HEK293 (cell line): ENCODE data around the gene HOXA10.

Source experiments
- HOXC10 ChIP-seq: sonication (generic); formaldehyde crosslinking; IDR thresholded peaks from 2 replicates; pipeline ENCODE4 v1.8.1; 2023; ENCODE audit warnings: mild to moderate bottlenecking, missing genetic modification reagents
- KLF17 ChIP-seq: fragments of 450-650 bp; formaldehyde crosslinking; IDR thresholded peaks from 2 replicates; pipeline ENCODE4 v1.5.1; 2016; ENCODE audit warnings: missing biosample characterization, missing genetic modification characterization
- WT1 ChIP-seq: fragments of 450-650 bp; formaldehyde crosslinking; IDR thresholded peaks from 2 replicates; pipeline ENCODE4 v1.5.1; 2016; ENCODE audit warnings: missing biosample characterization, missing genetic modification characterization
- ZBTB6 ChIP-seq: fragments of 450-650 bp; formaldehyde crosslinking; IDR thresholded peaks from 2 replicates; pipeline ENCODE4 v1.5.1; 2017; ENCODE audit warnings: missing biosample characterization, missing genetic modification characterization
- ZBTB7A ChIP-seq: fragments of 450-650 bp; formaldehyde crosslinking; IDR thresholded peaks from 2 replicates; pipeline ENCODE4 v1.5.1; 2016; ENCODE audit warnings: low read depth, missing biosample characterization, missing genetic modification characterization
- ZBTB8A ChIP-seq: fragments of 450-650 bp; formaldehyde crosslinking; IDR thresholded peaks from 2 replicates; pipeline ENCODE4 v1.5.1; 2016; ENCODE audit warnings: missing biosample characterization, missing genetic modification characterization
- ZNF132 ChIP-seq: fragments of 450-650 bp; formaldehyde crosslinking; IDR thresholded peaks from 2 replicates; pipeline ENCODE4 v1.5.1; 2017; ENCODE audit warnings: missing biosample characterization, missing genetic modification characterization, borderline replicate concordance
- ZNF138 ChIP-seq: fragments of 450-650 bp; formaldehyde crosslinking; IDR thresholded peaks from 2 replicates; pipeline ENCODE4 v1.5.1; 2016; ENCODE audit warnings: missing biosample characterization, missing genetic modification characterization, borderline replicate concordance
- ZNF146 ChIP-seq: fragments of 450-650 bp; formaldehyde crosslinking; IDR thresholded peaks from 2 replicates; pipeline ENCODE4 v1.5.1; 2016; ENCODE audit warnings: missing biosample characterization, missing genetic modification characterization
- ZNF223 ChIP-seq: fragments of 450-650 bp; formaldehyde crosslinking; IDR thresholded peaks from 2 replicates; pipeline ENCODE4 v1.5.1; 2016; ENCODE audit warnings: missing biosample characterization, missing genetic modification characterization
- ZNF280D ChIP-seq: fragments of 450-650 bp; formaldehyde crosslinking; IDR thresholded peaks from 2 replicates; pipeline ENCODE4 v1.5.1; 2016; ENCODE audit warnings: missing biosample characterization, missing genetic modification characterization
- ZNF311 ChIP-seq: fragments of 450-650 bp; formaldehyde crosslinking; IDR thresholded peaks from 2 replicates; pipeline ENCODE4 v1.5.1; 2017; ENCODE audit warnings: missing biosample characterization, missing genetic modification characterization, borderline replicate concordance
- ZNF341 ChIP-seq: fragments of 450-650 bp; formaldehyde crosslinking; IDR thresholded peaks from 2 replicates; pipeline ENCODE4; 2016; ENCODE audit warnings: low read depth, missing biosample characterization, missing genetic modification characterization
- ZNF394 ChIP-seq: fragments of 450-650 bp; formaldehyde crosslinking; IDR thresholded peaks from 2 replicates; pipeline ENCODE4 v1.5.1; 2016; ENCODE audit warnings: missing biosample characterization, missing genetic modification characterization, mild to moderate bottlenecking, moderate library complexity, borderline replicate concordance
- ZNF398 ChIP-seq: fragments of 450-650 bp; formaldehyde crosslinking; IDR thresholded peaks from 2 replicates; pipeline ENCODE4 v1.5.1; 2017; ENCODE audit warnings: missing biosample characterization, missing genetic modification characterization
- ZNF404 ChIP-seq: fragments of 450-650 bp; formaldehyde crosslinking; IDR thresholded peaks from 2 replicates; pipeline ENCODE4 v1.5.1; 2017; ENCODE audit warnings: missing biosample characterization, missing genetic modification characterization
- ZNF514 ChIP-seq: fragments of 450-650 bp; formaldehyde crosslinking; IDR thresholded peaks from 2 replicates; pipeline ENCODE4 v1.5.1; 2016; ENCODE audit warnings: missing biosample characterization, missing genetic modification characterization
- ZNF596 ChIP-seq: fragments of 450-650 bp; IDR thresholded peaks from 2 replicates; pipeline ENCODE4 v1.5.0; 2018; ENCODE audit warnings: missing biosample characterization, mild to moderate bottlenecking, missing genetic modification characterization, moderate library complexity
- ZNF600 ChIP-seq: fragments of 450-650 bp; formaldehyde crosslinking; IDR thresholded peaks from 2 replicates; pipeline ENCODE4 v1.5.1; 2016; ENCODE audit warnings: missing biosample characterization, missing genetic modification characterization
- ZNF701 ChIP-seq: fragments of 450-650 bp; formaldehyde crosslinking; IDR thresholded peaks from 2 replicates; pipeline ENCODE4 v1.5.1; 2016; ENCODE audit warnings: missing biosample characterization, missing genetic modification characterization
- ZNF768 ChIP-seq: fragments of 450-650 bp; formaldehyde crosslinking; IDR thresholded peaks from 2 replicates; pipeline ENCODE4 v1.5.1; 2018; ENCODE audit warnings: missing biosample characterization, mild to moderate bottlenecking, missing genetic modification characterization
- ZSCAN30 ChIP-seq: fragments of 450-650 bp; IDR thresholded peaks from 2 replicates; pipeline ENCODE4 v1.5.1; 2018; ENCODE audit warnings: missing biosample characterization, mild to moderate bottlenecking, missing genetic modification characterization, moderate library complexity
- TF ChIP-seq, protein P1 (sequence below): fragments of 450-650 bp; formaldehyde crosslinking; IDR thresholded peaks from 2 replicates; pipeline ENCODE4 v1.5.1; 2016; ENCODE audit warnings: missing biosample characterization, missing genetic modification characterization, low read depth
- TF ChIP-seq, protein P2 (sequence below): fragments of 450-650 bp; IDR thresholded peaks from 2 replicates; pipeline ENCODE4 v1.5.1; 2018; ENCODE audit warnings: missing biosample characterization, mild to moderate bottlenecking, missing genetic modification characterization
- TF ChIP-seq, protein P3 (sequence below): fragments of 450-650 bp; formaldehyde crosslinking; IDR thresholded peaks from 2 replicates; pipeline ENCODE4 v1.5.1; 2016; ENCODE audit warnings: missing biosample characterization, missing genetic modification characterization

The HOXA10 gene

GRCh38 chr7:27165089-27165995 lies 8.8 kb downstream of the HOXA10 start, which contains the start of gene HOXA9 (continued):
- TF ChIP-seq ZNF138 (tag by site-specific recombination) (no peak), KLF17 (tag by site-specific recombination) (peak; percentile 98), ZNF132 (tag by site-specific recombination) (no peak), ZNF514 (tag by site-specific recombination) (no peak), ZNF146 (tag by site-specific recombination) (peak; percentile 81), WT1 (peak; percentile 98), ZNF701 (tag by site-specific recombination) (no peak), ZNF768 (no peak), ZNF280D (tag by site-specific recombination) (no peak), ZNF596 (tag by site-specific recombination) (peak; percentile 86), ZNF311 (tag by site-specific recombination) (no peak), ZBTB7A (tag by site-specific recombination) (peak; percentile 51; the same call in 1 of the 2 replicates), ZNF341 (tag by site-specific recombination) (peak; percentile 75), ZNF394 (peak; percentile 66), ZNF404 (no peak), ZSCAN30 (tag by site-specific recombination) (peak; percentile 67), ZNF398 (tag by site-specific recombination) (peak; percentile 97), HOXC10 (no peak), ZNF600 (tag by site-specific recombination) (no peak), ZNF223 (tag by site-specific recombination) (peak; percentile 72; the same call in 1 of the 2 replicates), ZBTB8A (peak; percentile 78), ZBTB6 (tag by site-specific recombination) (0 out of 2 replicates have a peak, but pooled peaks have one; percentile 53)
- TF ChIP-seq, protein P1, sequence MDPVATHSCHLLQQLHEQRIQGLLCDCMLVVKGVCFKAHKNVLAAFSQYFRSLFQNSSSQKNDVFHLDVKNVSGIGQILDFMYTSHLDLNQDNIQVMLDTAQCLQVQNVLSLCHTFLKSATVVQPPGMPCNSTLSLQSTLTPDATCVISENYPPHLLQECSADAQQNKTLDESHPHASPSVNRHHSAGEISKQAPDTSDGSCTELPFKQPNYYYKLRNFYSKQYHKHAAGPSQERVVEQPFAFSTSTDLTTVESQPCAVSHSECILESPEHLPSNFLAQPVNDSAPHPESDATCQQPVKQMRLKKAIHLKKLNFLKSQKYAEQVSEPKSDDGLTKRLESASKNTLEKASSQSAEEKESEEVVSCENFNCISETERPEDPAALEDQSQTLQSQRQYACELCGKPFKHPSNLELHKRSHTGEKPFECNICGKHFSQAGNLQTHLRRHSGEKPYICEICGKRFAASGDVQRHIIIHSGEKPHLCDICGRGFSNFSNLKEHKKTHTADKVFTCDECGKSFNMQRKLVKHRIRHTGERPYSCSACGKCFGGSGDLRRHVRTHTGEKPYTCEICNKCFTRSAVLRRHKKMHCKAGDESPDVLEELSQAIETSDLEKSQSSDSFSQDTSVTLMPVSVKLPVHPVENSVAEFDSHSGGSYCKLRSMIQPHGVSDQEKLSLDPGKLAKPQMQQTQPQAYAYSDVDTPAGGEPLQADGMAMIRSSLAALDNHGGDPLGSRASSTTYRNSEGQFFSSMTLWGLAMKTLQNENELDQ (tag by site-specific recombination), result peak; percentile 55; the same call in 1 of the 2 replicates
- TF ChIP-seq, protein P2, sequence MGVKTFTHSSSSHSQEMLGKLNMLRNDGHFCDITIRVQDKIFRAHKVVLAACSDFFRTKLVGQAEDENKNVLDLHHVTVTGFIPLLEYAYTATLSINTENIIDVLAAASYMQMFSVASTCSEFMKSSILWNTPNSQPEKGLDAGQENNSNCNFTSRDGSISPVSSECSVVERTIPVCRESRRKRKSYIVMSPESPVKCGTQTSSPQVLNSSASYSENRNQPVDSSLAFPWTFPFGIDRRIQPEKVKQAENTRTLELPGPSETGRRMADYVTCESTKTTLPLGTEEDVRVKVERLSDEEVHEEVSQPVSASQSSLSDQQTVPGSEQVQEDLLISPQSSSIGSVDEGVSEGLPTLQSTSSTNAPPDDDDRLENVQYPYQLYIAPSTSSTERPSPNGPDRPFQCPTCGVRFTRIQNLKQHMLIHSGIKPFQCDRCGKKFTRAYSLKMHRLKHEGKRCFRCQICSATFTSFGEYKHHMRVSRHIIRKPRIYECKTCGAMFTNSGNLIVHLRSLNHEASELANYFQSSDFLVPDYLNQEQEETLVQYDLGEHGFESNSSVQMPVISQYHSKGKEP (tag by site-specific recombination), result peak; percentile 75; the same call in 1 of the 2 replicates
- TF ChIP-seq, protein P3, sequence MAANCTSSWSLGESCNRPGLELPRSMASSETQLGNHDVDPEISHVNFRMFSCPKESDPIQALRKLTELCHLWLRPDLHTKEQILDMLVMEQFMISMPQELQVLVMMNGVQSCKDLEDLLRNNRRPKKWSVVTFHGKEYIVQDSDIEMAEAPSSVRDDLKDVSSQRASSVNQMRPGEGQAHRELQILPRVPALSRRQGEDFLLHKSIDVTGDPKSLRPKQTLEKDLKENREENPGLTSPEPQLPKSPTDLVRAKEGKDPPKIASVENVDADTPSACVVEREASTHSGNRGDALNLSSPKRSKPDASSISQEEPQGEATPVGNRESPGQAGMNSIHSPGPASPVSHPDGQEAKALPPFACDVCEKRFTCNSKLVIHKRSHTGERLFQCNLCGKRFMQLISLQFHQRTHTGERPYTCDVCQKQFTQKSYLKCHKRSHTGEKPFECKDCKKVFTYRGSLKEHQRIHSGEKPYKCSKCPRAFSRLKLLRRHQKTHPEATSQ (tag by site-specific recombination), result no peak; the same call in 1 of the 2 replicates
